Stimulated activated CD8-positive, alpha-beta memory T cell treated with anti-CD3 and anti-CD28 coated beads, Interleukin-4, amount 100 ng/mL, for 48 hours (primary cell): Measurements from ENCODE around the gene DLGAP1.

Experiments used
- DNase-seq: peaks from one replicate; pipeline ENCODE4 v3.0.0-alpha.2; 2020

The DLGAP1 gene

DNA sequence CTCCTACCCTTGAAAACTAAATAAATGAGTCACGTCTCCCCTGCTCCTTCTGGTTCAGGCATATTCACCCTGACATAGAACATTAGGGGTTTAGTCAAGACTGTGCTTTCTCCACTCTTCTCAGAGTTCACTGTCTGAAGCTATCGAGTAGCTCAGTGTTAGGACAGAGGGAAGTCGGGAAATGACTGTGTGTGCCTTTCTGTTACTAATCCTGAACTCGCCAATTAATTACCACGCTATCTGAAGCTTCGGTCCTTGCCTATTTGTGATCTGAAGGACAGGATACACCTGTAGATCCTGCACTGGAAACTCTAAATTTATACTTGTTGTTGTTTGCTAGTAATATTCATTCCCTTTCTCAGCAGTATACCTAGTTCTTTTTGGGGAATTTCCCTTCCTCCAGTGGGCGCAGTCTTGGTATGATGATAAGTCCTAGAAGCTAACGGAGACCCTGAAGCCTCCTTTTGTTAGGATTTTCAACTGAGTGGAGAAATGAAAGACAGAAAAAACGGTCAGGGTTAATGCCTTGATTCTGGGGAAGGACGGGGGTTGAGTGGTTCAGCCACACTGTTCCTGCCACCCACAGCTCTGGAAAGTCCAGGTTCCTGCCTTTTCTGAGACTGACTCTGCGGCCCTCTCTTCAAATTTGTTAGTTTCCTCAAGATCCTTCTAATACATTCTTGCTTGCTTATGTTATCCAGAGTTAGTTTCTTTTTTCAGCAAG lies 218.0 kb downstream of the DLGAP1 start:
- DNase-seq = no peak

DNA sequence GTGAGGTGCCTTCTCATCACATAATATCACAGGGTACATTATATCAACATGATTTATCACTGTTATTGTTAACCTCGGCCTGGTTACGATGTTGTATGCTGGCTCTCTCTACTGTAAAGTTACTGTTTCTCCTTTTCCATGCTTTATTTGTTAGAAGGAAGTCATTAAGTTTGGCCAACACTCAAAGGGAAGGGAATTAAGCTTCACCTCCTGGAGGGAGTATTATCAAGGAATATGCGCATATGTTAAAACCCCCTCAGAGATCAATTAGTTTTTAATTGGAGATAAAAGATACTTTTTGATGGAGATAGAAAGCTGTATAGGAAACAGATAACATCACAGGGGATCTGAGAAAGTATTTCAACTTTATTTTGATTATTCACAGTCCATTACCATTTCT lies 221.6 kb downstream of the DLGAP1 start:
- no peak for DNase-seq

DNA sequence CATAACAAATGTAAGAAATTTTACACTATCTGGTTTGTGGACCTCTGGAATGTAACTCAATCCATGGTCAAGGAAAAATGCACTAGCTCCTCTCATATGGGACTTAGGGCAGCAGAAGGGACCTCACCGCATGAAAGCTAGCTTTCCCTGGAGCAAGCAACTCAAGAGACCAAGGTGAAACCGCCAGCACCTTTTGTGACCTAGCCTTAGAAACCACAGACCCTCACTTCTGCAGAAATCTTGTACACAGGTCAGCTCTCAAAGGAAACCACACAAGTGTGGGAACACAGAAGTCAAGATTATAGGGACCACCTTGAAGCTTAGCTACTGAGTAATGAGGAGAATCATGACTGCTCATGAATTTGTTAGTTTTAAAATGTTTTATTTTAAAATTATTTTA lies 222.5 kb downstream of the DLGAP1 start:
- DNase-seq = no peak

DNA sequence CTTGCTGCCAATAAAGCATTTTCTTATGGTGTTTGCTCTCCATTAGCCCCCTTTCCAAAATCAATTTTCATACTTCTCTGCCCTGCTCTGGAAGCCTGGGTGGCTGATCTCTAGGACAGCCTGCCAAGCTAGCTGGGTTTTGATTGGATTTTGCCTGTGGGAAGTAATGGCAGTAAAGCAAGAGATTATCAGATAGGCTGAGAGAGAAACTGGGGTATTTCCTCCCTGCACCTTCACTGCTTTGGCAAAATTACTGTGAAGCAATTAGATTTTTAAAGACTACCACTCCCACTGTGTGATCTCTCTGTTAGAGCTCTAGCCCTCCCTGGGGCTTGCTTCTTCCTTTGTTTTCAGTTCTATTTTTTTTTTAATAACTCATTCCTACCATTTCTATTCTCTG lies 223.8 kb downstream of the DLGAP1 start:
- DNase-seq = no peak

DNA sequence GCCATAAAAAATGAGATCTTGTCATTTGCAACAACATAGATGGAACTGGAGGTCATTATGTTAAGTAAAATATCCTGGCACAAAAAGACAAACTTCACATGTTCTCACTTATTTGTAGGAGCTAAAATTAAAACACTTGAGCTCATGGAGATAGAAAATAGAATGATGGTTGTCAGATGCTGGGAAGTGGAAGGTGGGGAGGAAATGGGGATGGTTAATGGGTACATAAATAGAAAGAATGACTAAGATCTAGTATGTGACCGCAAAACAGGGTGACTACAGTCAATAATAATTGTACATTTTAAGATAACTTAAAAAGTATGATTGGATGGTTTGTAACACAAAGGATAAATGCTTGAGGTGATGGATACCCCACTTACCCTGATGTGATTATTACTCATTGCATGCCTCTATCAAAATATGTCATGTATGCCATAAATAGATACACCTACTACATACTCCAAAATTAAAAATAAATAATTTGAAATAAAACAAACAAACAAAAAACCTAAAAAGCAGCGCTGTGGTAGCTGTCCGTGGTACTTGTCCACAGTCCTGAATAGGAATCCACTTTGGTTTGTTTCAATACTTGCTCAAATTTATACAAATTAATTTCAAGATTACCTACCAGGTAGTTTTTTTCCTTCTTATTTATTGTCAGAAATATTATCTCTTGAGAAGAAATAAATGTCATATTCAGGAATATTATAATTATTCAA lies 224.5 kb downstream of the DLGAP1 start:
- no peak for DNase-seq

DNA sequence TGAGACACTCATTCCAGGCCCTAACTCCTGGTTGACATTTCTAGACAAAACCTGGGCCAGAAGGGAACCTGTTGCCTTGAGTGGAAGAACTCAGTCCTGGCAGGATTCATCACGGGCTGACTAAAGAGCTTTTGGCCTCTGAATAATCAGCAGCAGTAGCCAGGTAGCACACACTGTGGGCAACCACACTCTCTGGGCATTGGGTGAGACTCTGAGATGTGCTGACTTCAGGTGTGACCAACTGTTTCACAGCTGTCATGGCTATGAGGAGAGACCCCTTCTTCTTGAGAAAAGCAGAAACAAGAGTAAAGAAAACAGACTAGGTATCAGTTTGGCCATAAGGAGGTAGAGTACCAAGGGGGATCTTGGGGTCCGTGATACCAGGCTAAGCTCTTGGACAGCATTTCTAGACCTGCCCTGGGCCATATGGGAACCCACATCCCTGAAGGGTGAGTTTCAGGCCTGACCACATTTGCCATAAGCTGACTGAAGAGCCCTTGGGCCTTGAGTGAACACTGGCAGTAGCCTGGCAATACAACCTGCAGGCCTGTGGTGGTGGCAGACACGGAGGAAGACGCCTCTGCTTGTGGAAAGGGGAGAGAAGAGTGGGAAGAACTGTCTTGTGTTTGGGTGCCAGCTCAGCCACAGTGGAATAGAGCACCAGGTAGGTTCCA lies 230.9 kb downstream of the DLGAP1 start:
- DNase-seq = no peak

DNA sequence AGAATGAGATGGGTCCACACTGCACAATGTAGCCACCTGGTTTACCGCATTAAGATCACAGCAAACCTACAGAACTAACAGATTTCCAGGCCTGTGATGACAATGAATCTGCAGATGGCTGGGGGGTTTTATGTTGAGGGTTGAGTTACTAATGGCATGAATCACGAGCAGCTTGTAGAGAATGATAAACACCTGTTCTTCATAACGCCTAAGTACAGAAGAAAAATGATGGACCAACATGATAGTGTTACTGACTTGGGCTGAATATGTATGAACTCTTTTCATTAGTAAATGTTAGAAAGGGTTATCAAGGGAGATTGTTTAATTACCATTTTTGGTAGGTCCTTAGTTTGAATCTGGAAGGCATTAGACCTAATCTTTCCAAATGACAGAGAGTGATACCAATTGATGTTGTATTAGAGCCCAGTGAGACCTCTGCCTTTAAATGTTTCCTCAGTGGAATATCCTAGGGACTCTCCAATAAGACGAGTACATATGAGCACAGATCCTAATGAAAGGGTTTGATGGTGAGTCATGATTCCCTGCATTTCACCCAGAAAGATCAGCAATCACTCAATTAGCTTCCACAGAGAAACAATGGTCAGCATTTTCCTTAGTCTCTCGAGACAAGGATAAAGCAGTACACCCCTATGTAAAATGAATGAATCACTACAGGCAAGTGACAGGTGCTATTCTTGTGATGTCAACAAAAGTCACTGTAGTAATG lies 243.8 kb downstream of the DLGAP1 start:
- no peak for DNase-seq

DNA sequence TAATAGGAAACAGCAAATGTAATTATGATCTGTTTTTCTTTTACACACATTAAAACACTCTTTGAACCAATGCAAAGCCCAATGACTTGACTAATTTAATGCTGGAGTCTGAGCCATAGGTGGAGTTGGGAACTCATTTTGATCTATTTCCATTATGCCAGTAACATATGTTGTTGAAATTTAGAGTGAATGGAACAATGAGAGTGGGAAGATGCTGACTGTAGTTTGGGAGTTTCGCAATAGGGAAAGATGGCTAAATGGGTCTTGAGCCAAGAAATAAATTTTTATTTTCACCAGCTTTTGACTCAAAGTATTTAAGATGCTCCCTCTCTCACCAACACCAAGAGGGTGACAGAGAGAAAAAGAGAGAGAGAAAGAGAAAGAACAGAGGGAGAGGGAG lies 246.7 kb downstream of the DLGAP1 start:
- no peak for DNase-seq

DNA sequence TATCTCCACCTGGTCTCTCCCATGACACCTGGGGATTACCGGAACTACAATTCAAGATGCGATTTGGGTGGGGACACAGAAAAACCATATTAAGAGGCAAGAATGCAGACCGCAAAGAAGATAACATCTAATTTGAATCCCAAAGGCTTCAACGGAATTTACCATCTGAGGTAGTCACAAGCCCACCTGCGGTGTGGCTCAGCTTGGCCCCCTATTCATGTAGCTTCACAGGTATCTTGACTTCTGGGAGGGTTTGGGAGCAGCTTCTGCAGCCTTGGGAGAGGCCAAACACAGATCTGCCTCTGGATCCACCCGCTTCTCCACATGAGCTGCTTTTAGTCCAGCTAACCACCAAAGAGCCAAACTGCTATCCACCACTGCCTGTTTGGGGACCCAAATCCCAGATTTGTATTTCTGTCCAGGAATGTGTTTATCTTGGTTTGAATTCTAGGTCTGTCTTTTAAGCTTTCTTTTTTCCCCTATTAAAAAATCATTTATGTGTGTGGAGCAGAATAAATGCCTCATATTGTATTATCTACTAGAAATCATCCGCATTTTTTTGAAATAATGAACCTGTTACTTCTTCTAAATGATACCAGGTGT lies 247.6 kb downstream of the DLGAP1 start:
- no peak for DNase-seq

DNA sequence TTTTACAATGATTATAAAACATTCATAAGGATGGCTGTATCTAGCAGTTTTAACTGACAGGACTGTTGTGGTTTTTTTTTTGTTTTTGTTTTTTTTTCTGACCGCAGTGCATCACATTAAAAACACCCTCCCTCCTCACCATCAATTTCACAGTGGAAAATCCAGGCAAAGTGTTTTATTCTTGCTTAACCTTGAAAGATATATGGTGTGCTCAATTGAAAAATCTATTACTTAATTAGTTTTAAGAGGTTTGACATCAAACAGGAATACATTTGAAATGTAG lies 250.7 kb downstream of the DLGAP1 start:
- no peak for DNase-seq

DNA sequence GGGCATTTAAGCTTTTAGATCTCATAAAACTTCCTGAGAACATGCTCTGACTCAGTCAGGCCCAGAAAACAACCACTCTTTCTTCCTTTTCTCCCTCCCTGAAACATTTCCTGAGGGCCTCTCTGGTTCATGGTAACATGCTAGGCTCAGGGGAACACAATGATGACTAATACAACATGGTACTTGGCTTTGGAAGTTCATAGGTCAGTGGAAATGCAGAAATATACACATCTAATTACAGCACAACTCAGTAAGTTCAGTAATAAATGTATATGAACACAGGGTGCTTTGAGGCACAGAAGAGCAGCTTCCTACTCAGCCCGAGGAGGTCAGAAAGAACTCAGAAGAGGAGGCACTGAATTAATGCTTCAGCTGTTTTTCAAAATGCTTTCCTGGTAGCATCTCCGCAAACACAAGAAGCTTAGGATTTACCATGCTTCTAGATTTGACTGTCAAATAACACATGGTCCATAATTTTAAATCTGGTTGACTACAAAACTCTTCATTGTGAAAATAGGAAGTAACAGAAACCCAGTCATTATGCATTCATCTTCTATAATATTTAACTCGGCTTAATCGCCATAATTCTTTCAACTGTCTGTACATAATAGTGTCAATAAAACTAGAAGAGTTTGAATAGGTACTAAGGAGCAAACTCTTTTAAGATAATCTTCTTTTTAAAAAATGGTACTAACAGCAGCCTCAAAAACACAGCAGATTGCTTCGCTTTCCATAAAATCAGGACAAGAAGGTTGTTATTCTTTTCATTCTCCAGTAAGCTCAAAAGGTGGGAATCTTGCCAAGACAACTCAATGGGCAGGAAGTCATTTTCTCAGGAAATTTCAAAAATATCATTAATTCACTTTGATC lies 251.3 kb downstream of the DLGAP1 start:
- no peak for DNase-seq

DNA sequence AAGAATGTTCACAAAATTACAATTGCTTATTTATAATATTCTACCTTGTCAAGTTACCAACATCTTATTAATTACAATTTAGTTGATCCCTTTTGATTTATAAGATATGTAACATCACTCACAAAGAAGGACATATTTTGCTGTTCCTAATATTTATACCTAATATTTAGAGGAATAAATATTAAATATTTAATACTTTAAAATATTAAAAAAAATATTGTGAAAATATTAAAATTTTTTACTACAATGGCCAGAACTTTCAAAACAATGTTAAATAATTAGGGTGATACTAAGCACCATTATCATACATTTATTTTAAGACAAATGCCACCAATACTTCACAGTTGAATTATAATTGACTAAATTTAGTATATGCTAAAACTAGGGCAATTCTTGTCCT lies 254.7 kb downstream of the DLGAP1 start:
- no peak for DNase-seq

DNA sequence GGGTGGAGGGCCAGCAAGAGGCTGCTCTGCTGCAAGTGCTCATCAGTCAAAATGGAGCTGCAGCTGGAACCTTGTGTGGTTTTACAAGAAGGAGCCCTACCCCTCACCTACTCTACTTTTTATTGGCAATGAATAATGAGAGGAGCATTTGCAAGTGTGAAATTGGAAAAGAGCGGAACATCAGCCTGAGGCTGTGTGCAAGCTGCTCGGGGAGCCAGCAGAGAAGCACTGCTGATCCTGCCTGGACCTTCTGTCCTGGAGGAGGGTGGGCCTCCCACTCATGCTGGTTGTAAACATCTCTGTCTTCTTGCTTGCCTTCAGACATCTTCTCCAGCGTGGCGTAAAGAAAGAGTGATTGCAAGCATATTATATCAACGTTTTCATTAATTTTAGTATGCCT lies 256.2 kb downstream of the DLGAP1 start:
- no peak for DNase-seq

DNA sequence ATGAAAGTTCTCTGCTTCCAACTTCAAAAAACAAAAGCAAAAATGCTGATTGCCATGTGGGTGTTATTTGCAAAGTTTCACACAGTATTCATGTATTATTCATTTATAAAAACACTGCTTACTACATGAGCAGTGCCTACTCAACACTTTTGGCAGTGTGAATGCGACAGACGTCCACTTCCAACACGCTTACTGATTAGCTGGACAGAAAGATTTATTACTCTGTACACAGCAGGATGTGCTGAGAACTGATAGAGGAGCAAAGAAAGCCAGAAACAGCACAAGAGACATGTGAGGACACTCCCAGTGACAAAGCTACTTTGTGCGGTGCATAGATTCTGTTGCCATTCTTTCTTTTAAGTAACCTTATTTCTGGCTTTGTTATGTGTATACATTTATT lies 258.8 kb downstream of the DLGAP1 start:
- no peak for DNase-seq

DNA sequence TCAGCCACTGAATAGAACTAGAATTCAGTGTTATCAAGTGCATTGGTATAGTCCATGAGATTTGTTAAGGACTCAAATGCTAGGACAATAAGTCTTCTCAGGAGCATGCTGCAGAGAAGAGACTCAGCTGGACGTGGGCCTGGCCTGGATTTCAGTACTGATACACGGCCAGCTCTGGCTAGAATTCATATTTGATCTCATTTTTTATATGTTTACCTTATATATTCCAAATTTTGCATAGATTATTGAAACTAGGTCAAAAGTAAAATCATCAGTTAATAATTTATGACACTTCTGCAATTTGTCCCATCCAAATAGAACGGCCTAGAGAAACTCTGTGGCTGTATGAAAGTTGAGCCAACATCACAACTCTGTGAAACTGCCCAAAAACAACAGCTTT lies 262.0 kb downstream of the DLGAP1 start:
- no peak for DNase-seq

DNA sequence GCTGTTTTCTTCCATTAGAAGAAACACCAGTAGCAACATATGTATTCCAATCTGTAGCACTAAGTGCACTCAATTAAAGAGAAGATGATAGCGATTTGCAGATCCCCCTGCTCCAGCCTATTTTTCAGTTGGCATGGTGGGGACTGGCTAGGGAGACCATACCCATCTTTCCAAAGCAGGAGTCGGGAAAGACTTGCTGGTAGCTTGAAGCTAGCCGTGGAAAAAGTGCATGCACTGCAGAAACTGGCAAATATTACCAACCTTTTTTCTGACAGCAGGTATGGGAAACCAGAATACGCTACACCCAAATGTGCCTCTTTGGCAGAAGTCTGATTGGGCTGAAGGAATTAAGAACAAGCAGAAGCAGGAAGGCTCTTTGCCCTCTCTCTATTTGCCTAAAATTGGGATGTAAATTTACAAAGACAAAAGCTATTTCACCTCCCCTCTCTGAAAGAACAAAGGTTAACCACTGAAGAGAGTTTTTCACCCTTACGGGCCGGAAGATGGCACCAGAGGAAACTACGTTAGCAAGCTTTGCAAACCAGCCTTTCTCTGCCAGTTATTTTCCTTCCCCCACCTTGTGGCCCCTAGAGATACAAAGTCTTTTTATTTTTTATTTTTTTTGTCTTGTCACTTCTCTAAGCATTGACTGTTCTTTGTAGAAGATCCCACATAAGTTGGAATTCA lies 273.1 kb downstream of the DLGAP1 start:
- no peak for DNase-seq

DNA sequence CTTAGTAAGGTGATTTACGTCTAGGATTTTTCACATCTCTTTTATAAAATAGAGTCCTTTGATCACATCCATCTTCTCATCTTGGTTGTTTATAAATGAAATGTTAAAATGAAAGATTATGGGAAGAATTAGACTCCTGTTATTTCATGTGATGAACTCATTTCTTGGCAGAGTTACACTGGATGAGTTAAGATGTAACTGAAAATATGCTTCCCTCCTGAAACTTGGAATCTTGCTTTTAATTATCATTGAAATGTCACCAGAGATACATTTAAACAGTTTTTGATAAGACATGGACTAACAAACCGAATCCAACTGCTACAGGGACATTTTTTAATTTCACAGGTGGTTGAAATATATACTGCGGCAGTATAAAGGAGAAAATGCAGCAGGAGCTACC lies 274.0 kb downstream of the DLGAP1 start:
- no peak for DNase-seq

DNA sequence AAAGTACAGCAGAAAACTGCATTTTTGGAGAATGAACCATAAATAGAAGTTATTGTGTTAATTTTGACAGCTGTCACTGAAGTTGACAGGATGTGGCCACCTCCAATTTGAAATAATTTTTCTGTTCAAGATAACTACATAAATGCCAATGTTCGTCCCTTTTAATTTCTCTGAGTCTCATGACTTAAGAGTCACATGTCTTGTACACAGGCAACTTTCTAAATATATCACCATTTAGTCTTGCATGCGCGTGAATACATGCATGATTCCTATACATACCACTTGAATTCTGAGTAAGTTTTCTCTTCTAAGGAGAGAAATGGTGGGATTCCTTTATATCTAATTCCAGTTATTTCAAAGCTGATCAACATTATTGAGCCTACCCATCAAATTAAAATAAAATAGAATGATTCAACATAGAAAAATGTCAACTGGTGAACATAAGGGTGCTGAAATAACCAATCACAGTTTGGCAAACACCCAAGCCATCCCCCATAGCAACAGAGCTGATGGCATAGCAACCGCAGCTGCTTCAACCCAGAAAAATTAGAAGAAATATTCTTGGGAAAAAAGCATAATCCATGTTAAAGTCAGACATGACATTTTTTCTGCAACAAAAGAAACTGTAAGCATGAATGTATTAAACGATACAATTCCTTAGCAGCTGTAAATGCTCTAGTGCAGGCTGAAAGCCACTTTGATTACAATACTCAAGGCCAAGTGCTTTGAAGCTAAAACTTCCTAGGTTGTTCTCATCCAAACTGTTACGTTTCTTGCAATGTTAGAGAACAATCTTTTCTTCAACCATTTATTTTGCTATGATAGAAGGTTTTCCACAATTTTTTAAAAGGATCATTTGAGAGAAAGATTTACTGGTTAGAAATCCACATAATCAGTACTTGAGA lies 282.7 kb downstream of the DLGAP1 start:
- no peak for DNase-seq

DNA sequence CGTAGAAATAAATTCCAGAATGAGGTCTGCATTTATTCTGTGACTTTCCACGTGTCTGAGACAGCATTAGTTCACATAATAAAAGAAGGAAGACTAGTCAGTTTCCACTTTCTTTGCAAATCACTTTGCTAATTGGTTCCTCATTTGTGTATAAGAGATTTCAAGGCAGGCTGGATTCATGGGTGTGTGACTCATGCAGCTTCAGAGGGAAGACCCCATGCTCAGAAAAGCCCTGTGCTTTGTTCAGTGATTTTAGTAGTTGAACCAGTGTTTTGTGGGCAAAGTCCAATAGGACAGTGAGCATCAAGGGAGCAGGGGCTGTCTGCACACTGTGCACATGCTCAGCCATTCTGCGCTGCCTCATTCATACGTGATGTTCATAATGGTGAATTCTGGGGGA lies 297.8 kb downstream of the DLGAP1 start:
- DNase-seq = no peak

DNA sequence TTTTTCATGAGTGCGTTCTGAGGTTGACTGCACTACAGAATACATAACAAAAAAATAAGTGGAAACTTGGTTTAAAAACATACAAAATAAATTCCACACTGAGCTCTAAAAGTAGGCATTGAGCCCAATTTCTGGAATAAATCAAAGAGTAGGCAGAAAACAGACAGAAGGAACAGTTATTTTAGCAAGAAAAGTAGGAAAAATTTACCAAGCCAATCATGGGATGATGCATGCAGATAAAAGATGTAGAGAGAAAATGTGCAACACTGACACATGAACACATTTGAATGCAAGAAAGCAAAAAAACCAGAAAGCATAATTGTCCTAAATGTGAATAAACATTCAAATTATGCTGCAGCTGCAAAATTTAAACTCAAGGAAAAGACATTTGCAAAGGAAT lies 308.3 kb downstream of the DLGAP1 start:
- no peak for DNase-seq

DNA sequence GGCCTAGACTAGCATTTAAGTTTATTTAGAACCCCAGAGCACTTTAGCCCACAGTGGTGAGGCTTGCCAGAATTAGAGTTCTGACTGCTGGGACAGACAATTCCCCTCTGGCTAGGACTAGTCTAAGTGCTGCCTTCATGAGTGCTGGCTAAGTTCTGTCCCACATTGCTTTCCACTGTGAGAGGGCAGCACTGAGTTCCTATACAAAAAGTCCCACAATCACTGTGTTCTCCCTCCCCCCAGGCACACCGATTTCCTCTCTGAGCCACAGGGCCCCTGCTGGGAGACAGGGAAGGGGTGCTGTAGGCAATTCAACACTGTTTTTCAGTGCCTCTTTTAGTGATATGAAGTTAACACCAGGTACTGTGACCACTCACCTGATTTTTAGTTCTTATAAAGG lies 310.9 kb downstream of the DLGAP1 start:
- no peak for DNase-seq
